ENCODE data around the gene DDAH2.

Gene DDAH2

GRCh38 chr6:31768363-31769257 is 39.5 kb upstream of the DDAH2 start:
- TF ChIP-seq, protein P1, sequence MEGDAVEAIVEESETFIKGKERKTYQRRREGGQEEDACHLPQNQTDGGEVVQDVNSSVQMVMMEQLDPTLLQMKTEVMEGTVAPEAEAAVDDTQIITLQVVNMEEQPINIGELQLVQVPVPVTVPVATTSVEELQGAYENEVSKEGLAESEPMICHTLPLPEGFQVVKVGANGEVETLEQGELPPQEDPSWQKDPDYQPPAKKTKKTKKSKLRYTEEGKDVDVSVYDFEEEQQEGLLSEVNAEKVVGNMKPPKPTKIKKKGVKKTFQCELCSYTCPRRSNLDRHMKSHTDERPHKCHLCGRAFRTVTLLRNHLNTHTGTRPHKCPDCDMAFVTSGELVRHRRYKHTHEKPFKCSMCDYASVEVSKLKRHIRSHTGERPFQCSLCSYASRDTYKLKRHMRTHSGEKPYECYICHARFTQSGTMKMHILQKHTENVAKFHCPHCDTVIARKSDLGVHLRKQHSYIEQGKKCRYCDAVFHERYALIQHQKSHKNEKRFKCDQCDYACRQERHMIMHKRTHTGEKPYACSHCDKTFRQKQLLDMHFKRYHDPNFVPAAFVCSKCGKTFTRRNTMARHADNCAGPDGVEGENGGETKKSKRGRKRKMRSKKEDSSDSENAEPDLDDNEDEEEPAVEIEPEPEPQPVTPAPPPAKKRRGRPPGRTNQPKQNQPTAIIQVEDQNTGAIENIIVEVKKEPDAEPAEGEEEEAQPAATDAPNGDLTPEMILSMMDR (IDR thresholded peaks at IDR 0.05; ENCODE audit: low read depth, low read length, missing control alignments), result no peak
- Histone ChIP-seq H3K27ac (no peak overlapping the region), H3K4me3 (ENCODE audit: low read depth, low read length) (no peak overlapping the region), H3K36me3 (replicated peaks) (no peaks in the 10 kb centered on the region), H3K27me3 (replicated peaks) (no peaks in the 10 kb centered on the region)
- no peak for DNase-seq
- in situ Hi-C loops (cut with HindIII; ENCODE audit: low pct_ligation_motif_present, low sequenced_read_pairs), result no loop called here

DNA sequence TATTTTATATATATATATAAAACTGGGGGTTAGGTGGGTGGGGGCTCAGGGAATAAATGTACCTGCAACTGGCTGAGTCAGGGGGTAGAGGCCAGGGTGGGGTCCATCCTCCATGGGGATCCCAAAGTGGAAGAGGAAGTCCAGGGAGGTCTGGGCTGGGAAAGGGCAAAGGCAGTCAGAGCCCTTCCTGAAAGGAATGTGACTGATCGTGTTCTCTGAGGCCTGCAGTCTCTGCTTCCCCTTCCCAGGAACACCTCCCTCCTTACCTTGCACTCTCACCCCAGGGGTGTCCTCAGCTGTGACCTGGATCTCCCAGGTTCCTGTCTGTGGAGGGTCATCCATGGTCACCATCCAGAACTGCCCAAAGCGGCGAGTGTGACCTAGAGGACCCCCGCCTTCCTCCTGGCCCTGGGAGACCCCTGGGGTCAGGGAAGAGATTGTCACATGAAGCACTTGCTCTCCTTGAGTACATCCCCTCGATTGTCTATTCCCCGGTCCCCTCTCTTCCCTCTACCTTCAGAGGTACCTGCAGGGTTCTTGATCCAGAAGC is 38.1 kb upstream of the DDAH2 start:
- Histone ChIP-seq H3K4me3 (ENCODE audit: low read depth, low read length) (no peak overlapping the region), H3K27me3 (replicated peaks) (no peaks in the 10 kb centered on the region), H3K27ac (no peak overlapping the region), H3K36me3 (replicated peaks) (no peaks in the 10 kb centered on the region)
- DNase-seq, result no peak
- TF ChIP-seq, protein P1 (IDR thresholded peaks at IDR 0.05; ENCODE audit: low read depth, low read length, missing control alignments), result no peak
- in situ Hi-C loops (cut with HindIII; ENCODE audit: low pct_ligation_motif_present, low sequenced_read_pairs), result no loop called here

DNA sequence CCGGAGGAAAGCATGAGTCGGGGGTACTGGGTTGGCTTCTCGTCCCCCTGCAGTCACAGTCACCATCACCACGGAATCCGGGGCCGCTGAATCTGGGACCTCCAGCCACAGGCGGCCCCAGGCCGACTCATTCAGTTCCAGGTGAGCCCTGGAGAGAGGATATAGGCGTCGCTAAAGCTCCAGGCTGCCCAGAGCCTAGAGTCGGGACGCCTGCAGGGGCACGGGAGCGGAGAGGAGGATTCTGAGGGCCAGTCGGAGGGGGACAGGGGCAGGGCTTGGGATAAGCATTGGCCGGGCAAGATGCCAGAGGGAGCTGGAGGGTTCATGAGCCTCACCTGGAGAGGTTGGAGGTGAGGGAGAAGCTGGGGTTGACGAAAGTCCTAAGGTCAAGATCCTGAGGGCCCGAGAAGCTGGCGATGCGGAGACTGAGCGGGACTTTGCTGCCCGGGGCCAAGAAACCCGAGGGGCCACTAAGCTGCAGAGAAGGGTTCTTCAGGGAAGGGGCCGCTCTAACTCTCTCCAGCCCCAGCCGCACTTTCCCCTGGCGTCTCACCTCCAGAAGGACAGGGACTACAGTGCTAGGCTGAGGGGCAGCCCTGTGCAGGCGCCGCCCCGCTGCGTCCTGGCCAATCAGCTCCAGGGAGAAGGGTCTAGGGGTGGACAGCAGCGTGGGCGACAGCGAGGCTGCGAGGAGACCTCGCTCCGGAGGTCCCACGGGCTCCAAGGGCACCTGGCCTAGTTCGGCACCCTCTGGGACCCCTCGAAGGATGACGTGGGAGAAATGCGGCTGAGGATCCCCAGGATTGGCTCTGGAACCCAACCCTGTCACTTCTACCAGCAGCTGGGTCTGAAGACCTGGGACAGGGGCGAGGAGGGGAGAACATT is 37.1 kb upstream of the DDAH2 start:
- Histone ChIP-seq H3K27ac (no peak overlapping the region), H3K4me3 (ENCODE audit: low read depth, low read length) (peak overlapping the region; percentile 41), H3K27me3 (replicated peaks) (no peaks in the 10 kb centered on the region), H3K36me3 (replicated peaks) (no peaks in the 10 kb centered on the region)
- TF ChIP-seq, protein P1 (IDR thresholded peaks at IDR 0.05; ENCODE audit: low read depth, low read length, missing control alignments), result no peak
- in situ Hi-C loops (cut with HindIII; ENCODE audit: low pct_ligation_motif_present, low sequenced_read_pairs), result no loop called here
- no peak for DNase-seq

DNA sequence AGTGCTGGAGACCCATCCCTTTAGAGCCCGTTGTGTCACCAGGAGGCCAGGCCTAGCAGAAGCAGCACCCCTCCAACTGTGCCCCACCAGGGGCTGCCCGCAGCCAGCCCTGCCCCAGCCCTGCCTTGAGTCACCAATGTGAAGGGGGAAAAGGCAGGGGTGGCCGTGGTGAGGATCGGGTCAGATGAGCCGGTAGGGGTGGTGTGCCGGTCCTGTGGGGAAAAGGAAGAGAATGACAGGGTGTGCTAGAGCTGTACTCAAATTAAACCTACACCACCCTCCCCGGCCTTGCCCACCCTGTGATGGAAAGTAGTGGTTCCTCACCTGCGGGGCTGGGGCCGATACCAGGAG is 36.4 kb upstream of the DDAH2 start:
- Histone ChIP-seq H3K4me3 (ENCODE audit: low read depth, low read length) (no peak overlapping the region), H3K36me3 (replicated peaks) (no peaks in the 10 kb centered on the region), H3K27me3 (replicated peaks) (no peaks in the 10 kb centered on the region), H3K27ac (no peak overlapping the region)
- TF ChIP-seq, protein P1 (IDR thresholded peaks at IDR 0.05; ENCODE audit: low read depth, low read length, missing control alignments), result no peak
- DNase-seq, result no peak
- in situ Hi-C loops (cut with HindIII; ENCODE audit: low pct_ligation_motif_present, low sequenced_read_pairs), result no loop called here

DNA sequence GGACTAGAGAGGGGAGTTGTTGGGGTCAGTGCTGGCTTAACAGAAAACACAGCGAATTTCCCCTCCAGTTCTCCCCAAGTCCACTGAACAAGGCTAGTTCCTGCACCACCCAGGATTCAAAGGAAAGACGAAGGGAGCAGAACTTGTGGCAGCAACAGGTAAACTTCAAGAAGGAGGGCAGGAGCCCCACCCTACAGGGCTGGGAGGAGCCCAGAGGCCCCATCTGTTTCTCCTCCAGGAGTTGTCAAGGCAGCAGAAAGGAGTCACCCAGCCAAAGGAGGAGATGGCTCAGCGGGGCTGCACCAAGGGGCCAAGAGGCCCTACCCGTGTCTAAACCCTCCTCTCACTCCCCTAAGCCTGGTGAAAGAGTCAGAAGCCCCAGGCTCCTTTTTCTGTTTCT is 35.1 kb upstream of the DDAH2 start:
- TF ChIP-seq, protein P1 (IDR thresholded peaks at IDR 0.05; ENCODE audit: low read depth, low read length, missing control alignments), result no peak
- in situ Hi-C loops (cut with HindIII; ENCODE audit: low pct_ligation_motif_present, low sequenced_read_pairs), result no loop called here
- no peak overlapping the region for H3K27ac ChIP-seq
- no peaks in the 10 kb centered on the region for H3K27me3 ChIP-seq (replicated peaks)
- no peak overlapping the region for H3K4me3 ChIP-seq (ENCODE audit: low read depth, low read length)
- no peak for DNase-seq
- no peaks in the 10 kb centered on the region for H3K36me3 ChIP-seq (replicated peaks)
